Vagina (tissue), 2 donors: ENCODE results near the gene CXCR4.

ENCODE experiments used
- CTCF ChIP-seq, 3 experiments: fragments of 450-650 bp in 2 of 3; fragments of 200-600 bp in 1 of 3; sonication (generic) in 1 of 3; IDR thresholded peaks; one replicate each; pipeline ENCODE4 v1.5.1; 2017 to 2019; ENCODE audit warnings: antibody characterized with exemption in 3 of 3, mild to moderate bottlenecking in 2 of 3, moderate library complexity in 2 of 3
- POLR2A ChIP-seq, 2 donors: fragments of 450-650 bp; IDR thresholded peaks; one replicate each; pipeline ENCODE4 v1.6.1; 2017; ENCODE audit warnings: antibody characterized with exemption in 2 of 2, mild to moderate bottlenecking in 2 of 2, moderate library complexity in 2 of 2

GRCh38 chr2:136077107-136077506, 40.8 kb downstream of the CXCR4 start:
- TF ChIP-seq CTCF (IDR thresholded peaks at IDR 0.05) (no peak), POLR2A (IDR thresholded peaks at IDR 0.05) (no peak)
